GM21526 (cell line): ENCODE data around the gene SLIT1.

ENCODE experiments used
- ATAC-seq: cut with Tn5 transposase; IDR thresholded peaks from one replicate; pipeline ENCODE4 v1.9.1; 2021; ENCODE audit warnings: moderate library complexity; ENCODE audit not compliant: unreplicated experiment, low FRiP score

The SLIT1 gene

DNA sequence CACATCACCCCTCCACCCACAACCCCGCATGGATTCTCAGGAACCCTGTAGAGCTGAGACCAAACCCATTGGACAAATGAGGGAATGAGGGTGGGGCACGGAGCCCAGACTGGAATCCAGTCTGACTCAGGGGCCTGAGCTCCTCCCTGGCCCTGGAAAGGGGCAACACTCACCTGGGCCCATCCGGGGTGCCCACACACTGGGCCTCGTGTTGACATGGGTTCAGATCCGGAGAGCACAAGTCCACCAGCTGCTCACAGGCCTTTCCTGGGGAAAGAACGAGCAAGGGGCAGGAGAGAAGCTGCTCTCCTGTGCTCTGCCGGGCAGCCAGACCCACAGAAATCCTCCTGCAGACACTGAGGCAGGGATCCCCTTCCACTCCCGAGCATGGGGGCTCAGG, 172.2 kb downstream of the SLIT1 start:
- no peak for ATAC-seq

GRCh38 chr10:97012470-97012869, 173.3 kb downstream of the SLIT1 start:
- no peak for ATAC-seq

- ATAC-seq, result no peak
These were observed 174.4 kb downstream of the SLIT1 start for GRCh38 chr10:97011397-97011796.

GRCh38 chr10:97010695-97011206, 175.0 kb downstream of the SLIT1 start:
- ATAC-seq, result no peak

DNA sequence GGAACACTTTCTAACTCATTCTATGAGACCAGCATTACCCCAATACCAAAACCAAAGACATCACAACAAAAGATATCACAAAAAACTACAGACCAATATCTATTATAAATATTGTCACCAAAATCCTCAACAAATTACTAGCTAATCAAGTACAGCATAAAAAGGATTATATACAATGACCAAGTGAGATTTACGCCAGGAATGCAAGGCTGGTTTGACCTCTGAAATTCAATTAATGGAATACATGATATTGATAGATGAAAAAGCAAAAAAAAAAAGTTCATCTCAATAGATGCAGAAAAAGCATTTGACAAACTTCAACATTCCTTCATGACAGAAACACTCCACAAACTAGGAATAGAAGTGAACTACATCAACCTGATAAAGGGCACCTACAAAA, 178.3 kb downstream of the SLIT1 start:
- no peak for ATAC-seq

- no peak for ATAC-seq
These were observed 179.4 kb downstream of the SLIT1 start for GRCh38 chr10:97006364-97006763.

DNA sequence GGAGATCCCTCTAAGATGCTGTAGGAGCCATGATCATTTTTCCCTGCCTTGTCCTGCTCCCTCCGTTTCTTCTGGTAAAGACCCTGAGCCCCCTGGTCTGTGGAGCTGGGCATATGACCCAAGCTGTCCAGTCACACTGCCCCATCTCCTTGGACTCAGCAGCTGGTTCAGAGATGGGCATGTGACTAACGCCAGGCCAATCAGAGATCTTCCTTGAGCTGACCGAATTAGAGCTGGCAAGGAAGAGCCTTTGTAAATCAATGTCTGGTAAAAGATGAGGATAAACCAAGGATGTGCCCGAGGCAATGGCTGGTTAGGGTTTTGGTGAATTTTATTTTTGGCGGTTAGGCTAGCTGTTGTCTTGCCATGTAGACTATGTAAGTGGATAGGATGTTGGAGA, 180.4 kb downstream of the SLIT1 start:
- ATAC-seq, result no peak

DNA sequence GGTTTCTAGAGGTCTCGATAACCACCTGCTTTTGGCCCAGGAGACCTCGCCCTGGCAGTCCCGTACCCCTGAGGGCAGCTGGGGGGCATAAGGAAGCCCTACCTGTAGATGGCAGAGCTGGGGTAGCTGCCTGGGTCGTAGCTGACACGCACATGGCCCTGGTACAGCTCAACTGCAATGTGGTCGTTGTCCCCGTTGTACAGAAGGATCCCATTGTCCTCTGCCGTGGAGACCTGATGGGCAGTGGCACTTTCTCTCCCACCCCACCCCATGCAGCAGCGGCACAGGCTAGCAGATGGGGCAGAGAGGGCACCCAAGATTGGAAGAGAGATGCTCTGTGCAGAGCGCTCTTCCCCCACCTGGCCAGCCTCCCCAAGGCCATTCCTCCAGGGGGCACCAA, 181.2 kb downstream of the SLIT1 start:
- no peak for ATAC-seq

DNA sequence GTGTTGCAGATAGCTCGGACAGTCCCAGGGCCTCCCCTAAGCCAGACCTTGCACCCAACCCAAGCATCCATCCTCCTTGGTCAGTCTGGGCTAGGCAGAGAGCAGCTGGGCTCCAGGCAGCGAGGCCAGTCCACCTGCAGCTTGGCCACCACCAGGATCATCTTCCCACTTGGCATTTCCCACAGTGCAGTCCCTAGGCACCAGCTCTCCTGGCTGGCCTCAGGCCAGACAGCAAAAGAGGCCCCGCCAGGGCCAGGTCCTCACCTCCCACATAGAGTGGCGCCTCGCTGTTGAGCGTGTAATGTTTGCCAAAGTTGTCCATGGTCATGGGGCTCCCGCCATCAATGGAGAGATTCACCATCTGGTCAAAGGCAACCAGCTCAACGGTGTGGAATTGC, 182.0 kb downstream of the SLIT1 start:
- ATAC-seq, result no peak

DNA sequence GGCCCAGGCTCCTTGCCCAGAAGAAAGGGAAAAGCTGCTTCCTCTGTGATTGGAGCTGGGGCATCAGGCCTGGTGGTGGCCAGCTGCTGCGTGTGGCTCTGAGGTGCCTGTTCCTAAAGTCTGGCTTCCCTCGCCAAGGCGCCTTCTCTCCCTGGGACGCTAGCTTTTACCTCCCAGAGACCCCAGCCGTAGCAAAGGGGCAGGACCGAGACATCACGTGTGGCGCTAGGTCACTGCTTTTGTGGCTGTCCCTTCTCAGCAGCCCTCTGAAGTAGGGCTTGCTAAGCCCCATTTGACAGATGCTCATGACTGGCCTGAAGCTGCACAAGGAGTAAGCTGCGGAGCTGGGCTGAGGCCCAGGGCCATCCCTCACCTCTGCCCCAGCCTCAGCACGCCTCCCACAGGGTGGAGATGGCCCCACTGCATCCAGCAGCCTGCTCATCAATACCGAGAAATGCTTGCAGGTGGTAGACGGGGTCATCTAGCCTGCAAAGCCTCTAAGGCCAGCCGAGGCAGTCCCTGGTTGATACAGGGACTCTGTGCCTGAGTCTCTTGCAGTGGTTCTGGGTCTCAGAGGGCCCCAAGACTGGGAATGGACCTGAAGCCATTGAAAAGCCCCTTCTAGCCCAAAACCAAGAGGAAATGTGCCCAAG, 182.5 kb downstream of the SLIT1 start:
- ATAC-seq, result no peak

- no peak for ATAC-seq
These were observed 183.1 kb downstream of the SLIT1 start for GRCh38 chr10:97002670-97003069.

GRCh38 chr10:97001183-97001991, 184.4 kb downstream of the SLIT1 start:
- no peak for ATAC-seq

GRCh38 chr10:97000487-97001182, 185.1 kb downstream of the SLIT1 start:
- no peak for ATAC-seq

DNA sequence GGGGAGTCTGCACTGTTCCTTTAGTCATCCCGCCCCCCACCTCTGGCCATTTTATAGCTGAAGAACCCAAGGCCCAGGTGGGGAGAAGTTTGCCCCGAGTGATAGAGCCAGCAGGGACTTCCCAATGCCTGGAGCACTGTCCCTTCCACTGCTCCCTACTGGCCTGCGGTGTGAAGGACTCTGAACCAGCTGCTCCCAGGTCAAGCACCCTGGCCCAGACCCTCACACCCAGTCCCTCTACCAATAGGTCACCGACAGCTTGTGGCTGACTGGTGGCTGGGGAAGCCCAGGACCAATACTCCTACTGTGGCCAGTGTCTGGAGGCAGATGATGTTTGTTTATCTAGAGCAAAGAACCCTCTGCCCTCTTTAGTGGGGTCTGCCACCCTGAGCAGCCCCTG, 185.8 kb downstream of the SLIT1 start:
- no peak for ATAC-seq

DNA sequence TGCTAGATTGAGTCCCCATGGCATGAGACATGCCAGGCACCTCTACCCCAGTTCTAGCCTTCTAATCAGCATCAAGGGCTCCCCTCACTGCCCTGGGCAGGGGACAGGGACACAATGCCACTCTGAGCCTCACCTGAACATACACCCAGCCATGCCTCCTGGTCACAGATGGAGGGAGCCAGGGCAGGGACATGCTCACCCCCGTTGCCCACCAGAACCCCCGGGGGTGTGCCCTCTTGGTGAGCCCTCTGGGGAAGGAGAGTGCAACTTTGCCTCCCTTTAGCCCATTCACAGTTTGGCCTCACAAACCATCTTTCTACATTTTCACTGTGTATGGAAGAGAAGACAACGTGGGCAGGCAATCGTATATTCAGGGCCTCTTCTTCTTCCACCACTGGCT, 186.4 kb downstream of the SLIT1 start:
- ATAC-seq, result no peak

GRCh38 chr10:96998329-96998888, 187.3 kb downstream of the SLIT1 start:
- no peak for ATAC-seq

GRCh38 chr10:96996275-96996965, 189.3 kb downstream of the SLIT1 start:
- no peak for ATAC-seq

DNA sequence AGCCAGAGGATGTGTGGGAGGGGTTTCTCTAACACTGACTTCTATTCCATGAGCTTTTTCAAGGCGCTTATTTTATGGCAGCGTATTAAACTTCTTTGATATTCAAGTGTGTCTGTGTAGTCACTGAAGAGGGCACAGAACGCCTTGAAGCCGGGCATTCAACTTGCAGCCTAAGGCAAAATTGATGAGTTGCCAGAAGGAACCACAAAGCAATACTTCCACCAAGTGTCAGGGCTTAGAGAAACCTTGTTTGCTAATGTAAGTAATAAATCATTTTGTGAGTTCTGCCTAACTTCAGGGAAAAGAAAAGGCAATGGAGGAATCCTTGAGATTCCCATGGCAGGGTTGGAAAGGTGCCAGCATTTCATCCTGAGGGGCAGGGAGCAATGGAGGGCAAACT, 189.9 kb downstream of the SLIT1 start:
- no peak for ATAC-seq

GRCh38 chr10:96992721-96993120, 193.0 kb downstream of the SLIT1 start:
- ATAC-seq, result peak; percentile 39

GRCh38 chr10:96991313-96991841, 194.4 kb downstream of the SLIT1 start:
- peak; percentile 49 for ATAC-seq
